Muscle of back (tissue), 11 donors: Measurements from ENCODE around the gene GNAQ. TPM values are rescaled to one million over a fixed set of nuclear protein-coding genes. Genes with fewer than 3 reads are reported as not detected.
"Not testable (repeated sequence)": the region's sequence is repeated elsewhere in the genome, so short reads cannot be mapped to it uniquely, and the experiment has no call there.

ENCODE experiments used
- DNase-seq, 3 donors: peaks; one replicate each; pipeline versions ENCODE4 v3.0.0 to v3.0.0-alpha.2; 2013
- polyA plus RNA-seq, 10 donors: library from polyadenylated mRNA; unstranded; fragments of 120-200 nt; gene quantifications; one replicate each; pipeline ENCODE4 v1.2.1, GENCODE V29; 2013; ENCODE audit not compliant: insufficient read length in 10 of 10

The GNAQ gene
- polyA plus RNA-seq, 10 donors: 24.6 to 35.5 (median 30.5) TPM

DNA sequence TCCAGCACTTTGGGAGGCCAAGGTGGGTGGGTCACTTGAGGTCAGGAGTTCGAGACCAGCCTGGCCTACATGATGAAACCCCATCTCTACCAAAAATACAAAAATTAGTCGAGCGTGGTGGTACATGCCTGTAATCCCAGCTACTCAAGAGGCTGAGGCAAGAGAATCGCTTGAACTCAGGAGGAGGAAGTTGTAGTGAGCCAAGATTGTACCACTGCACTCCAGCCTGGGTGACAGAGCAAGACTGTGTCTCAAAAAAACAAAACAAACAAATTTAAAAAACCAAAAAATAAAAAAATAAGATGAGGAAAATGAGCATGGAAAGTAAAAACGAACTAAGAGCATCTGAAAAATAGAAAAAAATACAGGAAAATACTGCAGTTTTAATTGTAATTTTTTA lies 152.8 kb downstream of the GNAQ start:
- not testable (repeated sequence) for DNase-seq

GRCh38 chr9:77877976-77878375 lies 153.6 kb downstream of the GNAQ start:
- DNase-seq: no peak

- no peak for DNase-seq
Measured at GRCh38 chr9:77876590-77876989, 155.0 kb downstream of the GNAQ start.

DNA sequence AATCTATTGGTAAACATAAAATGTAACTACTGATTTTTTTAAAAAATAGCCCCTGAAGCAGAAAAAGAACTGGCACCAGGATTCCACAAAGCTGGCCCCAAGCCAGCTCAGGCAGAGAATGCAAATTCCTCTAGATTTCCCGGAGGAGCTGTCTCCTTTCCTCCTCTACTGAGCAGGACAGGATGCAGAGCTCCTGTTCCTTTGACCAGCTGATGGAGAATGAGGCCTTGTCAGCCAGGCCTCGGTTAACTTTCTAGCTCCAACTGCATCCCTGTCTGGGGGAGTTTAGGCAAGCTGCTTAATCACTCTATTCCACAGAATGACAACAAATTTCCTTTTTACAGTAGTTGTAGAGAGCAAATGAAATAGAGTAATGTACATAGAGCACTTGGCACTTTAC lies 155.5 kb downstream of the GNAQ start:
- peak in 2 of 3 donors; percentile 18 to 40 for DNase-seq

- peak; percentile 15 to 75 (median 49) for DNase-seq
Measured at GRCh38 chr9:77872863-77873262, 158.7 kb downstream of the GNAQ start.

GRCh38 chr9:77872177-77872576 lies 159.4 kb downstream of the GNAQ start:
- DNase-seq: no peak

DNA sequence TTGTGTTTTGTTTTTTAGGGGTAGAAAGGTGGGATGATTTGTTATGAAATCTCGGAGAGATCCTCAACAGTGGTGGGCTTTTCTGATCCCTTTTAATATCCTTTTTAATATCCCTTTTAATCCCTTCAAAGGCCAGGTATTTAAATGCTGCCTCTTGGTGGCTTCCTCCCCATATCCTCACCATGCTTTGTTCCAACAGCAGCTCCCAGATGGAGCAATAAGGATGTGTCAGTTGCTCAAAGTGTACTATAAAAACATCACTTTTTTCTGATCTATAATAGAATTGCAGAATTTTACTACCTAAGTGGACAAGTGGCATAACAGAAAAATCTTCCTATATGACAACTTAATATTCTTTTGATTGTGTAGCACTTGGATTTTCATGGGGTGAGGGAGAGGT lies 160.1 kb downstream of the GNAQ start:
- DNase-seq: no peak

- DNase-seq: no peak
Measured at GRCh38 chr9:77866878-77867277, 164.7 kb downstream of the GNAQ start.

- DNase-seq: no peak
Measured at GRCh38 chr9:77865385-77866047, 166.1 kb downstream of the GNAQ start.

- no peak for DNase-seq
Measured at GRCh38 chr9:77864211-77864889, 167.3 kb downstream of the GNAQ start.

- DNase-seq: not testable (repeated sequence)
Measured at GRCh38 chr9:77863638-77864037, 168.0 kb downstream of the GNAQ start.

DNA sequence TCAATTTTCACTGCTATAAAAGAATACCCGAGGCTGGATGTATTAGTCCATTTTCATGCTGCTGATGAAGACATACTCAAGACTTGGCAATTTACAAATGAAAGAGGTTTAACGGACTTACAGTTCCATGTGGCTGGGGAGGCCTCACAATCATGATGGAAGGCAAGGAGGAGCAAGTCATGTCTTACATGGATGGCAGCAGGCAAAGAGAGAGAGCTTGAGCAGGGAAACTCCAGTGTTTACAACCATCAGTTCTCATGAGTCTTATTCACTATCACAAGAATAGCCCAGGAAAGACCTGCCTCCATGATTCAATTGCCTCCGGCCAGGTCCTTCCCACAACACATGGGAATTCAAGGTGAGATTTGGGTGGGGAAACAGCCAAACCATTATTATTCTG lies 170.7 kb downstream of the GNAQ start:
- not testable (repeated sequence) for DNase-seq

DNA sequence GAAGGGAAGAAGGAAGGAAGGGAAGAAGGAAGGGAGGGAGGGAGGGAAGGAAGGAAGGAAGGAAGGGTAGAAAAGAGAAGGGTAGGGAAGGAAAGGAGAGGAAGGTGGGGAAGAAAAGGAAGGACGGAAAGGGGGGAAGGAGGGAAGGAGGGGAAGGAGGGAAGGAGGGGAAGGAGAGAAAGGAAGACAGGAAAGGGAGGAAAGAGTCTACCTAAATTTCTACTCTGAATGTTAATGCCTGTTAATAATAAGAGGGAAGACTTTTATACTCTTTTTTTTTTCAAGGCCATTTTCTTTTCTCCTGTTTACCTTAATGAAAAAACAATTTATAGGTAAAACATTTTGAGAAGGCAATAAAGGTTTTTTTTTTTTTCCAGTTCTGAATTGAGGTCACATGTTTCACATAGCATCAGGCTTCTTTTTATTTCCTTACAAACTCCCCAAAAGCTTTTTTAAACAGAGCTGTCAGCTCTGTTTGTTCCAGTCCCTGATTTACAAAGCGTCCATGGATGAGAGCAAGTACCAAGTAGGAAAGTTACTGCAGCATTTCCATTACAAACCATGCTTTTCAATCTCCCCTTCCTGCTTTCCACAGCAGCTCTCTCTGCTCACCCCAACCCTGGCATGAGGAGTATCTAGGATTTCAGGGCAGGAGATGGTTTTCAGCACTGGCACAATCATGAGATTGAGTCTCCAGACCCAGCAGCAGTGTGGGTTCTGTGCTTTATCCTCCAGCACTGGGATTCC lies 173.9 kb downstream of the GNAQ start:
- DNase-seq: no peak

DNA sequence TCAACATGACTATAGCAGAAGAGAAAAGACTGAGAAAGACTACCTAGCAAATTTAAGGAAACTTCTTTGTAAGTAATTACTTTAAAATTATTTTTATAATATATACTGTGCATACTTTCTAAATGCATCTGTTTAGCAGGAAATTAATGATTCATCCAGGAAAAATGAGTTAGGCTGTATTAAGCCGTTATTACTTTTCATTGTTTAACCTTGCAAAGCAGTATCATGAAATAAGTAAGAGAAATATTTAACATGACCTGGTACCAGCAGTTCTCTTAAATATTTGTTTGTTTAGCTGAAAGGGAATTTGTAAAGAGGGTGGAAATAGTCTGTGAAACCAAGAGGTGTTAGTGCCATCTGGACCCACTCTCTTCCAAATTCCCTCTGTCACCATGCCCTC lies 175.0 kb downstream of the GNAQ start:
- no peak for DNase-seq

DNA sequence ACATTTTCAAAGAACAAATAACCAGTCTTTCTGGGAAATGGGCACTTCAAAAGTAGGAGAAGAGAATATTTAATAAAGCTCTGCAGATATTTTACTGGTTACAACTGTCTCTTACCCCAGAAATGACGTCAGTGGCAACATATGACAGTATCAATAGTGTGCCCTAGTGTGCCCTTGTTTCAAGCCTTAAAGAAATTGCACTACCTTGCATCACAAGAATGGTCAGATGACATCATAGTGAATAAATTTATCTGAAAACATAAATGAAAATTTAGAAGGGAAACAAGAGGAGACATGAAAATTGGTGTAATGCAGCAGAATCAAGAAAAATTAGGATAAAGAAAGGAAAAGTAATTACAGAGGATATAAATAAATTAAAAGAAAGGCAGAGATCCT lies 176.7 kb downstream of the GNAQ start:
- no peak for DNase-seq

GRCh38 chr9:77854258-77854915 lies 177.2 kb downstream of the GNAQ start:
- no peak for DNase-seq

DNA sequence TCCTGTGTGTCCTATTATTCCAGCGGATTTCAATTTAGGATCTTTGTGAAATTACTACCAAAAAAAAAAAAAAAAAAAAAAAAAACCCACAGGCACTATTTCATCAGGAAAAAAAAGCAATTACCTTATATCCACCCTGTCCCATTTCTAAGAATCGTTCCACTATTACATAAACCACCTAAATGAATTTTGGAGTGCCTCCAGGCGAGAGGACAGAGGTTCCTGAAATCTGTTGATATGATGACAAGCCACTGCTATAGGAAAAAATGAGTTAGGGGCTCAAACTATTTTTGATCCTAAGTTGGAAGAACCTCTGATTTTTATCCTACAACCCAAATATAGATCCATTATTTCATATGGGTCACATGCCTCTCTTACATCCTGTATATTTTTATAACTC lies 177.9 kb downstream of the GNAQ start:
- no peak for DNase-seq

GRCh38 chr9:77851882-77852595 lies 179.6 kb downstream of the GNAQ start:
- DNase-seq: no peak

DNA sequence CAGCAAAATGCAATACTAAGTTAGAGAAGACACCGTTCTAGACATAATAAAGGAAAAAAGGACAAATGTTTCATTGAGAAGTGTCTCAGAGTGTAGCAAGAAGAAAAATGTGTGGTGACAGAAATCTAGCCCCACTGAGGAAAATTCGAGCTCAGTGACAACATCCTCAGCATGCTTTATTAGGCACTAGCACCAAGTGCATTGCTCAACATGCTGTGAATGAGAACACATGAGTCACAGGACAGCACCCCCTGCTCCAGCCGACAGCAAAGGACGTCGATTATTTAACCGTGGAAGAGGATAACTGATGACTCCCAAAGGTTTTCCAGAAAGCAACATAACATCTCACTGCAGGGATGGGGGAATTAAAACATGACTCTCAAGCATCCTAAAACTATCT lies 182.7 kb downstream of the GNAQ start:
- DNase-seq: peak in 2 of 3 donors; percentile 47 to 66

DNA sequence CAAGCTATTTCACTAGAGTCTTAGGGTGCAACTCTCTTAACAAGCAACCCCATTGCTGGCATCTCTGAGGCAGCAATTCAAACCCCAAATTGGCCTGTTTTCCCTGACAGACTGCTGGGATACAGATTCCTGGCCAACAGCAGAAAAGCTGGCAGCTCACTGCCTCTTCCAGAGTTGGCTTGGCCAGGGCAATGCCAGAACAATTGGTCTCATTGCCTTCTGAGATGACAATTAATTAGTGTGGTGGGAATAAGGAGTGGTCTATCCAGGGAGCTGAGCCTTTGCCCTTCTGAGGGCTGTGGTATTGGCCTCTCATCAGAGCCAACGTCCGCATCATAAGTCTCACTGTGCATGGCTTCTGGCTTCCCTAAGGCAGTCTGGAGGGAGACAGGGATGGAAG lies 183.2 kb downstream of the GNAQ start:
- DNase-seq: no peak

DNA sequence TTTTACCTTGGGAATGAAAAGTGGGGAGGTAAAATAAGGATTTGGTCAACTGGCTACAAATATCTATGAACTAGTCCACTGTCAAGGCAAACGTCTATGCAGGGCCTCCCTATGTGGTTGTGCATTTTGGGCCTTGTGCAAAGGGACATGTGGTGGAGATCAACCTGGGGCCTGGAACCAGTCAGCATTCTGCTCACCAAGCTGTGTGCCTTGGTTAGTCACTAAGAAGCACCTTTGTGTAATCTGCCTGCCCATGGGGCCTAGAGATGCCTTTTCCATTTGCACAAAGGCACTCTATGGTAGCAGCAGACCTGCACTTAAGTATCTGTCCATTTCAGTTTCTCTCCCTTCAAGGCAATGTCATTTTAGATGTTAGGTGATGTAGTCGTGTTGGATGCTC lies 184.0 kb downstream of the GNAQ start:
- no peak for DNase-seq

DNA sequence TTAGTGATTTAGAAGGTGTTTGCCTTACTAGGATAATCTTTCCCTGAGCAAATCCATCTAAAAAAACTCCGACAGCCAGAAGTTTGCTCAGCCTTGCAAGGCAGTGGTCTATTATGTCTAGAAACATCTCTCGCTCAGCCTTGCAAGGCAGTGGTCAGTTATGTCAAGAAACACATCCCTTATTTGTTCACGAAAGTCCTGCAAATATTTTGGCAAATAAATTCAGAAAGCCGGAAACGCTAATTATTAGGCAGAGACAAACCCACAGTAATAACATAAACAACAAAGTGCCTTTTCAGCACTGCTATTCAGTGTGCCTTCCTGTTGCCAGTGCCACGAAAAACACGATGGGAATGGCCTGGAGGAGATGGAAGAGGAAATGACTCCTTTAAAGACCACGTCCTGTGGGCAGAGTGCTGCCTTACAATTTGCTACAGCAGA lies 184.5 kb downstream of the GNAQ start:
- DNase-seq: no peak
